Natural killer cell (primary cell): ENCODE results near the gene PRKD3. TPM values are rescaled to one million over a fixed set of nuclear protein-coding genes. Genes with fewer than 3 reads are reported as not detected.

Source experiments
- ATAC-seq, 3 donors: fragments of 150-1000 bp in 2 of 3; fragments of 200-7000 bp in 1 of 3; cut with Tn5 transposase; 1 replicate in 1 of 3; 2 replicates in 2 of 3; pipeline ENCODE4 v1.10.0; 2021; ENCODE audit warnings: mild to moderate bottlenecking in 2 of 3, moderate library complexity in 2 of 3
- DNase-seq, 2 donors: peaks; one replicate each; pipeline versions ENCODE4 v3.0.0 to v3.0.0-alpha.2; 2013 to 2021; ENCODE audit warnings: mixed read lengths in 1 of 2
- H3K27ac ChIP-seq: one replicate; pipeline ENCODE4 v1.5.1; 2013; ENCODE audit warnings: mild to moderate bottlenecking, low read length
- H3K27me3 ChIP-seq: one replicate; pipeline ENCODE4 v1.6.1; 2013; ENCODE audit warnings: low read length; ENCODE audit not compliant: control insufficient read depth, insufficient read depth
- H3K36me3 ChIP-seq: one replicate; pipeline ENCODE4 v1.6.1; 2013; ENCODE audit warnings: low read length; ENCODE audit not compliant: control insufficient read depth, insufficient read depth
- H3K4me1 ChIP-seq: one replicate; pipeline ENCODE4 v1.6.1; 2013; ENCODE audit warnings: low read length; ENCODE audit not compliant: control insufficient read depth, insufficient read depth
- H3K4me3 ChIP-seq: one replicate; pipeline ENCODE4 v1.5.1; 2013; ENCODE audit warnings: low read length
- H3K9me3 ChIP-seq: one replicate; pipeline ENCODE4 v1.6.1; 2013; ENCODE audit warnings: low read length; ENCODE audit not compliant: control insufficient read depth, insufficient read depth
- H3K27ac Mint-ChIP-seq, 2 donors: one replicate each; pipeline ENCODE4 v1.8.0; 2022; ENCODE audit warnings: mild to moderate bottlenecking in 2 of 2, mixed read lengths in 2 of 2, moderate library complexity in 1 of 2
- H3K27me3 Mint-ChIP-seq, 2 donors: one replicate each; pipeline ENCODE4 v1.8.0; 2022; ENCODE audit warnings: low read depth in 2 of 2, mixed read lengths in 2 of 2
- H3K36me3 Mint-ChIP-seq: one replicate; pipeline ENCODE4 v1.8.0; 2022; ENCODE audit warnings: mixed read lengths
- H3K4me1 Mint-ChIP-seq, 2 donors: one replicate each; pipeline ENCODE4 v1.8.0; 2022; ENCODE audit warnings: mixed read lengths in 2 of 2
- H3K4me3 Mint-ChIP-seq: one replicate; pipeline ENCODE4 v1.8.0; 2022; ENCODE audit warnings: mild to moderate bottlenecking, moderate library complexity, mixed read lengths
- H3K9me3 Mint-ChIP-seq, 2 donors: one replicate each; pipeline ENCODE4 v1.8.0; 2022; ENCODE audit warnings: mixed read lengths in 2 of 2
- CTCF ChIP-seq: fragments of 200-600 bp; IDR thresholded peaks from one replicate; pipeline ENCODE4 v1.8.0; 2022; ENCODE audit warnings: antibody characterized with exemption
- WGBS: methylation state at CpG from one replicate; pipeline ENCODE4 v1.1.7; 2013; ENCODE audit warnings: missing lambda C conversion rate; ENCODE audit not compliant: insufficient coverage; 5-methylcytosine and 5-hydroxymethylcytosine counted together
- intact Hi-C: fragments of 100-400 bp; cut with micrococcal nuclease; formaldehyde crosslinking; loops from one replicate; pipeline ENCODE4 v1.14.2; 2022
- total RNA-seq, 4 donors: library from RNA; stranded (reverse); fragments of 120-200 nt in 1 of 4; gene quantifications; one replicate each; pipeline versions ENCODE4 v1.2.3 to v1.2.4, GENCODE V29; 2013 to 2022

The PRKD3 gene
- total RNA-seq, 3 donors from 2014 or later (not counting 1 experiment from before 2014, with no cell fraction given), result 64.4 to 76.2 (median 65.1) TPM

DNA sequence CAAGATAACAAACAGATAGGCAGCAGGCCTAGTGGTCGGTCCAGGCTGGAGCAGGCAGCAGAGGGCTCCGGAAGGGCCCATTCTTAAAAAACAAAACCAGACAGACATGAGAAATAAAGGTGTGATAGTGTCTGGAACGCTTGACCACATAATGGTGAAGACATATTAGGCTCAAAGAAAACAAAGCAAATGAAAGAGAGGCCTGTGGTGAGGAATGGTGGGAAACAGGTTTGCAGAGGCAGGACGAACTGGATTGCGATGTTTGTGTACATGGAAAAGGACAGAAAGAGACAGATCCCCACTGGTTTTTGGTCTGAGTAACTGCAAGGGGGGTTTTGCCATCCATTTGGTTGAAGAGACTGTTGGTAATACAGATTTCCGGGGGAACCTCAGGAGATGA, 39.7 kb upstream of the PRKD3 start:
- no peak overlapping the region for H3K27ac Mint-ChIP-seq
- no peaks in the 10 kb centered on the region for H3K36me3 Mint-ChIP-seq
- Histone ChIP-seq H3K27me3 (no peaks in the 10 kb centered on the region), H3K27ac (no peak overlapping the region), H3K36me3 (no peaks in the 10 kb centered on the region), H3K4me3 (no peak overlapping the region), H3K4me1 (peaks cover 19% of the 10 kb centered on the region), H3K9me3 (no peaks in the 10 kb centered on the region)
- no peaks in the 10 kb centered on the region for H3K9me3 Mint-ChIP-seq
- no peak for ATAC-seq
- no peak for DNase-seq
- peaks cover 3 to 32% of the 10 kb centered on the region in 2 donors for H3K27me3 Mint-ChIP-seq
- 90% methylated on average over 6 of the region's 6 CpGs for WGBS
- intact Hi-C loops, result no loop called here
- no peaks in the 10 kb centered on the region for H3K4me1 Mint-ChIP-seq
- no peak overlapping the region for H3K4me3 Mint-ChIP-seq
- no peak for TF ChIP-seq CTCF

GRCh38 chr2:37361994-37362698, 37.5 kb upstream of the PRKD3 start:
- no peak for TF ChIP-seq CTCF
- Mint-ChIP-seq H3K4me3 (no peak overlapping the region), H3K27ac (no peak overlapping the region), H3K27me3 (peaks cover 5 to 43% of the 10 kb centered on the region in 2 donors), H3K36me3 (no peaks in the 10 kb centered on the region), H3K9me3 (no peaks in the 10 kb centered on the region), H3K4me1 (no peaks in the 10 kb centered on the region)
- Histone ChIP-seq H3K4me3 (no peak overlapping the region), H3K27ac (no peak overlapping the region), H3K27me3 (peaks cover 6% of the 10 kb centered on the region), H3K4me1 (peaks cover 11% of the 10 kb centered on the region), H3K9me3 (no peaks in the 10 kb centered on the region), H3K36me3 (no peaks in the 10 kb centered on the region)
- DNase-seq, result no peak
- ATAC-seq, result no peak
- intact Hi-C loops, result no loop called here
- 94% methylated on average over 7 of the region's 9 CpGs for WGBS

DNA sequence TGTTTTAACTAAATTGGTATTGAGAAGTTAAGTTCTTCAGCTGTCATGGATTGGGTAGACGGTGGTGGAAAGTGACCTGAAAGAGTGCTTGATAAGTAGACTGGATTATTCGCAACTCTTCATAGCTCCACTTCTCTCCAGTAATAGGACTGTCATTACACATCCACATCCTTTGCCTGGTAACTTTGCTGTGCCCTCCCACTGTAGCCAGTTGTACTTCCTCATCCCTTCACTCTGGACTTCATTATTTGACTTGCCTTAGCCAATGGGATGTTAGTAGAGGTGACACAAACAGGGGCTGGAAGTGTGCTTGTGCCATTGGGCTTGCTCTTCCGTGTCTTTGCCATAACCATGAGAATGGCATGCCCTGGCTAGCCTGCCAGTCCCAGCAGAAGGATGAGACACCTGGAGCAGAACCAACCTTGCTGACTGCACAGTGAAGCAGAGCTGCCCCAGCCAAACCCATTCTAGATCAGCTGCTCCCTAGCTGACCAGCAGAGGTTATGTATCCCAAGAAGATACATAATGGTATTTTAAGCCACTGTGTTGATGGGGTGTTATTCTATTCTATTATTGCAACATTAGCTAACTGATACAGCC, 36.7 kb upstream of the PRKD3 start:
- peaks cover 7 to 49% of the 10 kb centered on the region in 2 donors for H3K27me3 Mint-ChIP-seq

More for the DNA sequence above, 36.7 kb upstream of the PRKD3 start:
- peaks cover 6% of the 10 kb centered on the region for H3K27me3 ChIP-seq
- DNase-seq, result no peak
- Mint-ChIP-seq H3K4me3 (no peak overlapping the region), H3K36me3 (no peaks in the 10 kb centered on the region), H3K27ac (no peak overlapping the region), H3K9me3 (no peaks in the 10 kb centered on the region), H3K4me1 (no peaks in the 10 kb centered on the region)
- no peaks in the 10 kb centered on the region for H3K9me3 ChIP-seq
- no peaks in the 10 kb centered on the region for H3K36me3 ChIP-seq
- no peak overlapping the region for H3K4me3 ChIP-seq
- H3K4me1 ChIP-seq, result peaks cover 5% of the 10 kb centered on the region
- TF ChIP-seq CTCF, result no peak
- H3K27ac ChIP-seq, result no peak overlapping the region
- no peak for ATAC-seq
- WGBS, result 88% methylated on average over 2 of the region's 3 CpGs
- intact Hi-C loops, result no loop called here
